ENCODE data around the gene SLITRK4.

The SLITRK4 gene

GRCh38 chrX:143633461-143634308 lies 2.2 kb downstream of the SLITRK4 start:
- no peak overlapping the region for H3K27ac ChIP-seq (ENCODE audit: low read depth, low read length, poor library complexity, severe bottlenecking)
- no peak overlapping the region for H3K9ac ChIP-seq (ENCODE audit: low read length)
- H3K9me3 ChIP-seq (ENCODE audit: low read length): no peaks in the 10 kb centered on the region
- no peaks in the 10 kb centered on the region for H3F3A ChIP-seq (ENCODE audit: insufficient read depth, low read length)
- H3K27me3 ChIP-seq (ENCODE audit: insufficient read depth, low read length): no peaks in the 10 kb centered on the region
- no peak overlapping the region for H3K4me2 ChIP-seq (ENCODE audit: low read length)
- TF ChIP-seq CTCF (IDR thresholded peaks at IDR 0.05; ENCODE audit: low read length): no peak
- H3K36me3 ChIP-seq (ENCODE audit: insufficient read depth, low read length): no peaks in the 10 kb centered on the region
- no peaks in the 10 kb centered on the region for H3K79me2 ChIP-seq (ENCODE audit: insufficient read depth, low read length)
- no peak overlapping the region for H3K4me3 ChIP-seq (ENCODE audit: low read depth, low read length, poor library complexity, severe bottlenecking)
- no peaks in the 10 kb centered on the region for H3K4me1 ChIP-seq (ENCODE audit: insufficient read depth, low read length, severe bottlenecking)
- H3K9me2 ChIP-seq (ENCODE audit: low read depth, low read length): no peaks in the 10 kb centered on the region
- no peaks in the 10 kb centered on the region for H4K20me1 ChIP-seq (ENCODE audit: insufficient read depth, low read length)
- no peak overlapping the region for H2AFZ ChIP-seq (ENCODE audit: low read length)

GRCh38 chrX:143632625-143633410 lies 3.1 kb downstream of the SLITRK4 start:
- Histone ChIP-seq H3K9me2 (ENCODE audit: low read depth, low read length) (no peaks in the 10 kb centered on the region), H3K4me3 (ENCODE audit: low read depth, low read length, poor library complexity, severe bottlenecking) (no peak overlapping the region), H3K27me3 (ENCODE audit: insufficient read depth, low read length) (no peaks in the 10 kb centered on the region), H3K79me2 (ENCODE audit: insufficient read depth, low read length) (no peaks in the 10 kb centered on the region), H3K36me3 (ENCODE audit: insufficient read depth, low read length) (no peaks in the 10 kb centered on the region), H3K27ac (ENCODE audit: low read depth, low read length, poor library complexity, severe bottlenecking) (no peak overlapping the region), H3K9ac (ENCODE audit: low read length) (no peak overlapping the region), H3K4me1 (ENCODE audit: insufficient read depth, low read length, severe bottlenecking) (no peaks in the 10 kb centered on the region), H3F3A (ENCODE audit: insufficient read depth, low read length) (no peaks in the 10 kb centered on the region), H3K9me3 (ENCODE audit: low read length) (no peaks in the 10 kb centered on the region), H4K20me1 (ENCODE audit: insufficient read depth, low read length) (no peaks in the 10 kb centered on the region), H3K4me2 (ENCODE audit: low read length) (no peak overlapping the region), H2AFZ (ENCODE audit: low read length) (no peak overlapping the region)
- TF ChIP-seq EZH2 (IDR thresholded peaks at IDR 0.05; ENCODE audit: borderline replicate concordance, low read length): no peak
- no peak for TF ChIP-seq CTCF (IDR thresholded peaks at IDR 0.05; ENCODE audit: low read length)

GRCh38 chrX:143623657-143624056 lies 12.2 kb downstream of the SLITRK4 start:
- TF ChIP-seq EZH2 (IDR thresholded peaks at IDR 0.05; ENCODE audit: borderline replicate concordance, low read length): no peak
- no peak for TF ChIP-seq CTCF (IDR thresholded peaks at IDR 0.05; ENCODE audit: low read length)
- H3K36me3 ChIP-seq (ENCODE audit: insufficient read depth, low read length): no peaks in the 10 kb centered on the region
- H2AFZ ChIP-seq (ENCODE audit: low read length): no peak overlapping the region
- H3K79me2 ChIP-seq (ENCODE audit: insufficient read depth, low read length): no peaks in the 10 kb centered on the region
- H3K9me2 ChIP-seq (ENCODE audit: low read depth, low read length): no peaks in the 10 kb centered on the region
- no peaks in the 10 kb centered on the region for H4K20me1 ChIP-seq (ENCODE audit: insufficient read depth, low read length)
- no peaks in the 10 kb centered on the region for H3K9me3 ChIP-seq (ENCODE audit: low read length)
- no peaks in the 10 kb centered on the region for H3K4me1 ChIP-seq (ENCODE audit: insufficient read depth, low read length, severe bottlenecking)
- no peak overlapping the region for H3K4me3 ChIP-seq (ENCODE audit: low read depth, low read length, poor library complexity, severe bottlenecking)
- H3K27me3 ChIP-seq (ENCODE audit: insufficient read depth, low read length): no peaks in the 10 kb centered on the region
- H3F3A ChIP-seq (ENCODE audit: insufficient read depth, low read length): no peaks in the 10 kb centered on the region
- H3K27ac ChIP-seq (ENCODE audit: low read depth, low read length, poor library complexity, severe bottlenecking): no peak overlapping the region
- H3K9ac ChIP-seq (ENCODE audit: low read length): no peak overlapping the region
- no peak overlapping the region for H3K4me2 ChIP-seq (ENCODE audit: low read length)
